HG03025 (cell line): ENCODE results near the gene TMOD1.
"Not testable (repeated sequence)": the region's sequence is repeated elsewhere in the genome, so short reads cannot be mapped to it uniquely, and the experiment has no call there.

ENCODE experiments used
- ATAC-seq: cut with Tn5 transposase; IDR thresholded peaks from one replicate; pipeline ENCODE4 v1.9.1; 2021; ENCODE audit warnings: mild to moderate bottlenecking, moderate library complexity; ENCODE audit not compliant: unreplicated experiment, low FRiP score

Gene TMOD1

DNA sequence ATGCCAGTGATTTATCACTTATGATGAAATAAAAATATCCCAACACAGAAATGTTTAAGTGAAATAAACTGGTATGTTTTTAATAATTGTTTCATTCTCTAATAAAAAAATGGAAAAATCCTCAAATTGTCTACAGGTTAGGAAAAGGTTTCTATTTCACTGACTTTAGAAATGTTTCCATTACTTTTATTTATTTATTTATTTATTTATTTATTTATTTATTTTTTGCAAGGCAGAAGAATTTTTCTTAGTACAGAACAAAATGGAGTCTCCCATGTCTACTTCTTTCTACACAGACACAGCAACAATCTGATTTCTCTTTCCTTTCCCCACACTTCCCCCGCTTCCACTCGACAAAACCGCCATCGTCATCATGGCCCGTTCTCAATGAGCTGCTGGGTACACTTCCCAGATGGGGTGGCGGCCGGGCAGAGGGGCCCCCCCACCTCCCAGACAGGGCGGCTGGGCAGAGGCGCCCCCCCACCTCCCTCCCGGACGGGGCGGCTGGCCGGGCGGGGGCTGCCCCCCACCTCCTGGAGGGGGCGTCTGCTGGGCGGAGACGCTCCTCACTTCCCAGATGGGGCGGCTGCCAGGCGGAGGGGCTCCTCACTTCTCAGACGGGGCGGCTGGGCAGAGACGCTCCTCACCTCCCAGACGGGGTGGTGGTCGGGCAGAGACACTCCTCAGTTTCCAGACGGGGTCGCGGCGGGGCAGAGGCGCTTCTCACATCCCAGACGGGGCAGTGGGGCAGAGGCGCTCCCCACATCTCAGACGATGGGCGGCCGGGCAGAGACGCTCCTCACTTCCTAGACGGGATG, 3.7 kb upstream of the TMOD1 start:
- not testable (repeated sequence) for ATAC-seq

DNA sequence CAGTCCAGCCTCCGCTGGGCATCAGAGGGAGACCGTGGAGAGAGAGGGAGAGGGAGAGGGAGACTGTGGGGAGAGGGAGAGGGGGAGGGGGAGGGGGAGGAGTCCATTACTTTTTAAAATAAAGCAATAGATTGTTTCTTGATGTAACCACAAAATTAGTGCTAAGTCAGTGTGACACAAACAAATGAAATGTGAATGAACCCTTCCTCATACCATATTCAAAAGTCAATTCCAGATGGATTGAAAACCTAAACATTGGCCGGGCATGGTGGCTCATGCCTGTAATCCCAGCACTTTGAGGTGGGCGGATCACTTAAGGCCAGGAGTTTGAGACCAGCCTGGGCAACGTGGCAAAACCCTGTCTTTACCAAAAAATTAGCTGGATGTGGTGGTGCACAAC, 2.6 kb upstream of the TMOD1 start:
- ATAC-seq: not testable (repeated sequence)

DNA sequence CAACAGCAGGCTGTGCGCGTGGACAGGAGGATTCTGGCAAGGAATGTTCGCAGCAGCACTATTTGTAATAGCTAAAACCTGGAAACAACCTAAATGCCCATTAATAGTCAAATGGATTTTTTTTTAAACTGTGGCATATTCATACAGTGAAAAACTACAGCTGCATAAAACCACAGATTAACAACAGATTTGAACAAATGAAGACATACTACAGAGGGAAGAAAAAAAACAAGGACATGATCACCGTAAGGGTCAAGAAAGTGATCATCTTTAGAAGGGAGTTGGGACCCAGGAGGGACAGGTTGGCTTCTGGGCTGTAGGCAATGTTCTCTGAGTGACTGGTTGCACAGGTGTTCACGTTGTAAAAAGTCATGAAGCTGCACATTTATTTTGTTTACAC, 1.2 kb upstream of the TMOD1 start:
- no peak for ATAC-seq

DNA sequence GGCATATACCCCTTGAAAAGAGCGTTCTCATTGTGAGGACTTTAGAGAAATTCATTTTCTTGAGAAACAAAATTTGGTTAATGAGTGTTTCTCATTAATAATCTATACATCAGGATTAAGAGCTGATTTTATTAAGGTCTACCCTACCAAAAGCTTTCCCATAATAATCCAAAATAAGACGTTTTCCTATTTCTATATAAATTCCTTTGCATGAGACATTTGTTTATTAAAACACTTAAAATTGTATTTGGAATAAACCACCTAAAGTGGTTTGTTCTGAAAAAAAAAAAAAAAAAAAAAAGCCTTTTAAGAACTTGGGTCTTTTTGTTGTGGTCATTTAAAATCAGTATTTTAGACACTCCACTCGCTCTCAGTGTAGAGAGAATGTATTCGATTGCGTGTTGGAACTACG, 695 bp upstream of the TMOD1 start:
- ATAC-seq: no peak

DNA sequence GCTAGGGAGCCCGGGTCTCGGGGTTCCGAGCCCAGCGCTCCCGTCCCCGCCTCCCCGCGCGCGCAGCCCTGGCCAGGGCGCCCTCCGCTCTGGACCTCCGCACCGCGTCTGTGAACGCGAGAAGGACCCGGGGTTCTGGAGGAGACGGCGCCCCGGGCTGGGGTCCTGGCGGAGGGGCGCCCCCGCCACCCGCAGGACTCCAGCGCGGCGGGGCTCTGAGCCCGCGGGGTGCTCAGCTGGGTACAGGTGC, 431 bp downstream of the TMOD1 start:
- ATAC-seq: peak; percentile 27

DNA sequence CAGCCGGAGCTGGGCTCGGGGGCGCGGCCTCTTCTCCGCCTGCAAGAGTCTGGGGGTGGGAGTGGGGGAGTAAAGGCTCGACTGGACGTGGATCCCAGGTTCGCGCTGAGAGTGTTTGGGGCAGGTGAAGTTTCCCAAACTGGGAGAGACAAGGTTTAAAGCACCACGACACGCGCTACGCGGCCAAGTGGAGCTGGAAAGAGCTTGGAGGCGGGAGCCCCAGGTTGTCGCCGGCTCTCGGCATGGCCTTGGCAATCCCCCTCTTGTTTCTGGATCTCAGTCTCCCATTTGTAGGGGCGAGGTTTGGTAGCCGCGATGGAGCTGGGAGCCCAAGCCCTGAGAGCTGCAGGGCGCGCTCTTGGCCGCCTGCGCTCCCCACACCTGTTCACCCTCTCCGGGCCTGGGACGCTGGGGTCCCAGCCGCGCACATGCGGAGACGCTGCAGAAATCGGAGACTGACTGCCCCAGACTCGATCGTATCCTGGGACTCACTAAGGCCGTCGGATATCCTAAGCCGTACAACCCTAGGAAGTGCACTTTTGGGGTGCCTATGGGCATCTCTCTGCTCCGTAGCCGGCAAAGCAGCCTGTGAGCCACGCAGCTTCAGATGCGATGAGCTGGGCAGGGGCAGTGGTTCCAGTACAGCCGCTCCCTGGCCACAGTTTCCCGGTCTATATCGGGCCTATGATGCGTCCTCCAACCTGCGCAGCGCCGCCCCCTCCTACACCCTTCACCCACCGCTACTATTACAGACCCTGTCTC, 937 bp downstream of the TMOD1 start:
- peak; percentile 15 for ATAC-seq

DNA sequence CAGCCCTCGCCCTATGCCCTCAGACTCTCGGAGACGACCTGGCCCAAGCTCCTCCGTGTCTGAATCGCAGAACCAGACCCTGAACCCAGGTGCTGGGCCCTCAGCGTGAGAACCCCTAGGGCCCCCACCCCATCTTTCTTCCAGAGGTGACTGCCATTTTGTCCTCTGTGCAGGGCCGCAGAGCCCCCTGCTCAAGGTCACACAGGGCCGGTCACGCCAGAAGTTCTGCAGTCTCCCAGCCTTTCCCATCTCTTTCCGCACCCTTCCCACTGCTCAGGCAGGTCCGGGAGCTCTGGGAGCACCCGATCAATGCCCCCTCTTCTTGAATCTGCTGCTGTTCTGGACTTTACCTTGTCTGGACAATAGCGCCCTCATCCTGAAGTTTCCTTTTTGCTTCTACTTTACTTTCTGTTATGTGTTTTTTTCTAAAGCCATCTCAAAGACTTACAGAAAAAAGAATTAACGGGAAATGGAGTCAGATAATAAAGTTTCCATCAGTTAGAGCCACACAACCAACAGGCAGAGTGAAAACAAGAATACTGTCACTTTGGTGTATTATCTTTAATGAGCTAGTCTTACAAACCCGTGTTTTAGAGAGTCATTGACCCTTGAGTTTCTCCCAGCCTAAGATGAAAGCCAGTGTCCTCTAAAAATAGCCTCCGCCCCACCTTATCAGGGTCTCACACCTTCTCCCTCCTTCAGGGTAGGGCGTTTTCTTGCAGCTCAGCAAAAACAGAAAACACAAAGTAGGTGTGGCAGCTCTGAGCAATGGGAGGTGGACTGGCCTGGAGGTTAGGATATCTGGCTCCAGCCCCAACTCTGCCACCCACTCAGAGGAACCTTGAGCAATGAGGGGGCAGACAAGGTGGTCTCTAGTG, 1.8 kb downstream of the TMOD1 start:
- no peak for ATAC-seq

DNA sequence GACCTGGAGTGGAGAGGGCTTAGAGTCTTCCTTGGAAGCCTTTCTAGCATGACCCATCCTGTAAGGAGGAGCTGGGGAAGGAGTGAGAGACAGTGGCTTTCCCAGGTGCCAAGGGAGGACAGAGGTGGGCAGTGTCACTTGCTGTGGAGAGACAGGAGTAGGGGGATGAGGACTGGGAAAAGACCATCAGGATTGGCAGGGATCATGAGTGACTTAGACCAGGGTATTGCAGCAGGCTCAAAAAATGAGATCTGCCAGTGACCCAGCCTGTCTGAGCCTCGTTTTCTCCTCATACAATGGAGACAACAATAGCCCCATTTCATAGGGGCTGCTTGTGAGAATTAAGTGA, 2.4 kb downstream of the TMOD1 start:
- no peak for ATAC-seq

DNA sequence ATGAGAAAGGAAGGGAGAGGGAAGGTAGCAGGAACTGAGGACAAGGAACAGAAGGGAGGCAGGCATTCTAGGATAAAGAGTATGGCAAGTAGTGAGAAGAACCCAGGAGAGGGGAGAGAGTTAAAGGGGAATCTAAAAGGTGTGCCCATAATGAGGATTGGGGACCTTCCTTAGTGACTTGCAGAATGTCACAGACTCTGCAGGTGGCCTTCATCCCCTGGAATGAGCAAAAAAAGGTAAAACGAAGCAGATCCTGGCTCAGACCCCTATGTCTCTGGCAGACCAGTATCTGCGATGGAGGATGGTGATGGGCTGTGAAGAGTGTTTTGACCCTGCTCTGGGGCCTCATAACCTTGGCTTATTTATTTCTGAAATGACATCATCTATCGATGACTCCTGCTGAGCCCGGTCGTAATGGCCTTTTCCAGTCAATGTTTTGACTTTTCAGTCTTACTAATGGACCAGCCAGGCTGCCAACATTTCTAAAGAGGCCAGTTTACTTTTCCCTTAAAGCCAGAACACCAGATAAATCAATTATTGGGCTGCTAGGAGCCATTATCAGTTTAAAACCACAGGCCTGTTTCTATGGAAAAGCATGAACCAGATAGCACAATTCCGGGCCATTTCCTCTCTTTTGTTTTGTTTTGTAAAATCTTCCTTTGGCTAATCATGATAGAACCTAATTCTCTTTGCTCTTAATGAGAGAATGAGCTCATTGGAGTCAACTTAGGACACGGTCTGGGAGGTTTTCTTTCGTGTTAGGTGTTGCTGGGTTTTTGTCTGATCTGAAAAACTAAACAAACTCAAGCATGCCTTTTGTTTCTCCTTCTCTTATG, 3.1 kb downstream of the TMOD1 start:
- no peak for ATAC-seq

DNA sequence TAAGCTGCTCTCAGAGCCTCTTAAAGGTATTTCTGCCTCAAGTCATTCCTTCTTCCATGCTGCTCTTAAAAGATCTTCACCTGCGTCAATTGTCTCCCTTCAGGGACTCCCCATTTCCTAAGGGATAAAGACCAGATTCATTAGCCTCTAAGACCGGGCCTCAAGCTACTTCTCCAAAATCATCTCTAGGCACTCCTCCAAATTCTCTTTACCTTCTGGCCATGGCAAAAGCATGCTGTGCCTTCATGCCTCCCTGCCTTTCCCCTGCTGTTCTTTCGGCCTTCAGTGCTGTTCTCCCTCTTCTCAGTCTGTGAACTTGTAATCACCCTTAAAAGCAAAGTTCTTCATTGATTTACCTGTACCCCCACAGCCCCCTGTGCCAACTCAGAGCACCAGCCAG, 4.4 kb downstream of the TMOD1 start:
- no peak for ATAC-seq

DNA sequence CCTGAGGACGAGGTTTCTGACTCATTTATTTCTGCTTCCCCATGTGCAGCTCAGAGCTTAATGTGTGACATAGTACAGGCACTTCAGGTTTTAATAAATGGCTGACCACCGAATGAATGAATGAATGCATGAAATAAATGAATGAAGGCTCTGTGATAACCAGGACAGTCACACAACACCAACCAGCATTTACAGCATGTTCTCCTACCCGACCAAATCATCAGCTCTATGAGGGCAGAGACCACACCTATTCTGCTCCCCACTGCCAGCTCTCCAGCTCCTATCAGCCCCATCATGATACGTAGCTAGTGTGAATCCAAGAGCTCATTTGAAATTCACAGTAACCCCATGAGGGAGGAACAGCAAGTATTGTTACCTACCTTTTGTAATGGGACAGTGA, 4.8 kb downstream of the TMOD1 start:
- no peak for ATAC-seq

DNA sequence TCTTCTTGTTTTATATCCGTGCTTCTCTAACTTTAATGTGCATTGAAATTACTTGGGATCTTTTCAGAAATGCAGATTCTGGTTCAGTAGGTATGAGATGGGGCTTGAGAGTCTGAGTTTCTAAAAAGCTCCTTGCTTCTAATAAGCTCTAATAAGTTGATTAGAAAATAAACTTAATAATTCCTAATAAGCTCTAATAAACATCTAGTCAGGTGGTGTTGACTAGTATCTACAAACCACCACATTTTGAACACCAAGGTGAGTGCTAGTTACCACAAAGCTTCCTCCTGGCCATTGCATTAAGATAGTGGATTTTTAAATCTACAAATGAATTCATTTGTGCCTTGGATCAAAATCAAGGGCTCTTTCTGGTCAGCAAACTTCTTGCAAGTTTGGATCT, 5.3 kb downstream of the TMOD1 start:
- ATAC-seq: no peak

DNA sequence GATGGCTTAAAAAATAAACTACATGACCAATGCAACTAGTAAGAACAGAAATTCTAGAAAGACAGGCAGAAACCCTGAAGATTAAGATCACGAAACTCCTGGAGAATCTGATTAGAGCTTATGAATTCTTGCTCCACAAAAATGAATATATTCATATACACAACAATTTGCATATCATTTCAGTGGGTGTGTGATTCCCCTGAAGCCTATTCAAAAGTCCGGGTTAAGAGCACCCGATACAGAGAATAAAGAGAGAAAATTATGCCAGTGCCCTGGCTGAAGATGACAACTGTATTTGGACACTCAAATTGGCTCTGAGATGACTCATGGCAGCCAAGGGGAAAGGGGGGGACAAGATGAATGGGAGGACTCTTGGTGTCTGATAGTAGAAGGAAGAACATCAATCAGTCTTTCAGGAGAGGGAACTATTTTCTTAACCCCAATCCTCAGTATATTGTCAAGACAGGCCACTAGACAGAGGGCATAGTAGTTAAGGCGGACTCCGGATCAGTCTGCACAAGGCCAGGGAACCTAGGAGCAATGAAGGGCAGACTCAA, 6.0 kb downstream of the TMOD1 start:
- ATAC-seq: no peak

DNA sequence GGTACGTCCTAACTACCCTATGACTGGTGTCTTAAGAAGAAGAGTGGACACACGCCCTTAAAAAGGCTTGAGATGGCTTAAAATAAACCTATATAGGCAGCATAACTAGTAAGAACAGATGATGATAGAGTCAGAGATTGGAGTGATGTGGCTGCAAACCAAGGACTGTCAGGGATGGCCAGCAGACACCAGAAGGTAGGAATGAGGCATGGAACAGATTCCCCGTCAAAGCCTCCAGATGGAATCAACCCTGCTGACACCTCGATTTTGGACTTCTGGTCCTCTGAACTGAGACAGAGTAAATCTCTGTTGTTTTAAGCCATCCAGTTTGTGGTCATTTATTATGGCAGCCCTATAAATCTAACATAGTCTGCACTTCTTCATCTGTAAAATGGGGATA, 7.4 kb downstream of the TMOD1 start:
- ATAC-seq: no peak

DNA sequence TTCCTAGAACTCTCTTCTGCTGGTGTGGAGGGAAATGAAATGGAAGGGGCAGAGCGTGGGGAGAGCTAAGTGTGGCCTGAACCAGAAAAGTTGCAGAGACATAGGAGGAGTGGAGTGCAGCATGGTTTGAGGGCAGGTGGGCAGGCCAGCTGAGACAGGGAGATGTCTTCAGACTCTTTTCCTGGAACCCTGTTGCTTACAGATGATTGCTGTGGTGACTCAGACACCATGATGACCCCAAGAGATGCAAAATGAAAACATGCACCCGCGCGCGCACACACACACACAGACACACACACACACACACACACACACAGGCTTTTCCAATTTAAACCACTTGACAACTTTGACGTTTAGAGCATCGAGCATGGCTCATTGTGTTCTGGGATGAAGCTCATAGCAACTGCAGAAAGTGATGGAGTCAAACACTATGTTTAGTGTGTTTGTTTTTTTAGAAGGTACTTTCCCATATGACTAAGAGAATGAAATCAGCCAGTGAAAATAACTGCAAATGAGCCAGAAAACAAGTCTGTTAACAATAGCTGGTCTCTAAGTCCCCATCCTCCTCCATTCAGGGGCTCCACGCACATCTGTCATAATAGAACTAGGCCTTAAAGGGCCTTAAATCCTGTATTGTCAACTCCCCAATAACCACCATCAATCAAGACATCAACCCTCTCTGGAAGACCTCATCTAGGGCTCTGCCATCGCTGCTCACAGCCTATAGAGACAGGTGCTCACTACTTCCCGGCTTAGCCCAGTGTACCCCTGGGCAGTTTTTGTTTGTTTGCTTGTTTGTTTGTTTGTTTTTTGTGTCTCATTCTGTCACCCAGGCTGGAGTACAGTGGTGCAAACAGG, 9.6 kb downstream of the TMOD1 start:
- no peak for ATAC-seq

DNA sequence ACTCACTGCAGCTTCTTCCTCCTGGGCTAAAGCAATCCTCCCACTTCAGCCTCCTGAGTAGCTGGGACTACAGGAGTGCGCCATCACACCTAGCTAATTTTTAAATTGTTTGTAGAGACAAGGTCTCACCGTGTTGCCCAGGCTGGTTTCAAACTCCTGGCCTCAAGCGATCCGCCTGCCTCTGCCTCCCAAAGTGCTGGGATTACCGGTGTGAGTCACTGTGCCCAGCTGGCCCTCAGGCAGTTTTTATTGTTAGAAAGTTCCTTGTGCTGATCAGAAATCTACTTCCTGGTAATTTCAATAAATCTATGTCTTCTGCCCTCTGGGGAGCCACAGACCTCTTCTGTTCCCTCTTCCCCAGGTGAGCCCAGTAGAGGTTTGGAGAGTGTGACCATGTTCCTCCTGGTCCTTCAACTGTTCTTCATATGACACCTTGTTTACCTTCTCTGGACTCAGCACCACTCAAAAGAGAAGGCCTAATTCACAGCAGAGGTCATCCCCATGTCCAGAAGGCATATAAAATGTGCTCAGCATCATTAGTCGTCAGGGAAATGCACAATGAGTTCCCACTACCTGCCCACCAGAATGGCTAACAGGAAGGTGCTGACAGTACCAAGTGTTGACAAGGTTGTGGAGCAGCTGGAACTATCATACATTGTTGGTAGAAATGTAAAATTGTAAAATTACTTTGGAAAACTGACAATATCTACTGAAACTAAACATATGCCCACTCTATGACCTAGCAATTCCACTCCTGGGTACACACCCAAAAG, 10.4 kb downstream of the TMOD1 start:
- ATAC-seq: no peak

DNA sequence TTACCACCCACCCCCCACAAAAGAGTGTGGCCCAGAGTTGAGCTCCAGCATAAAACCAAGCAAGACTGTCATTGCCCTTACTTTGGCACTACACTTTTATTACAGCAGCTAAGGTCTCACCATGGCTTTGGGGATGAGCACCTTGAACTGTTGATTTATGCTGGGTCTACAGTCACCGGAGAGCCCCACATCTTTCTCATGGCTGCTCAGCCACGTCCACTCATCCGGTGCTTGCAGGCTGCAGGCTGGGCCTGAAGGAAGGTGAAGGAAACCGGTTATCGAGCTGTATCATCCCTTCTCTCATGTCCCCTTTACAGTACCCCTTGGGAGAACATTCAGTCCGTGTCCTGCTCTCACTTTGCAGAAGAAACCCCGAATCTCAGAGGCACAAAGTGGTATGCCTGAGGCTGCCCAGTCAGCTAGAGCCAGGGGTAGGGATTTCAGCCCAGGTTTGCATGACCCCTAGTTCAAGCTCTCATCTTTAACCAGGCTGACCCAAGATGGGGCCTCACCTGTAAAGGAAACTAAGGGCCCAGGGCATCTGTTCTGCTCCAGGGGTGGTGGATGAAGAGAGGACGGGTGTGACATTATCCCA, 11.6 kb downstream of the TMOD1 start:
- ATAC-seq: no peak

DNA sequence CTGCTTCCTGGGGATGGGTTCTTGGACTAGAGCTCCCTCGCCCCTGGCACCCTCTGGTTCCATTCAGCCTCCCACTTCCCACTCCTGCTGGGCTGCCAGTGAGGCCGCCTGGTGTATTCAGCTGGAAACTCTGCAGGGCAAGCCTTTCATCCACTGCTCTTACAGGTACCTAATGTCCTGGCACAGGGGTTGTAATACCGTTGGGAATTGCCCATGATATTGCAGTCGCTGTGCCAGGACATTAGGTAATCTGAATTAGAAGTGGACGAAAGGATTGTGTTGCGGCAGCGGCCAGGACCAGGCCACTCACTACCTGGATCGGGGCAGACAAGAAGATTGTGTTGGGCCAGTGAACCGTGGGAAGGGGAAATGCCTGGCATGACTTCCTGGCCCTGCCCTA, 13.1 kb downstream of the TMOD1 start:
- ATAC-seq: no peak
